Left renal cortex interstitium (tissue), 4 donors: ENCODE results near the gene P2RX5. TPM values are rescaled to one million over a fixed set of nuclear protein-coding genes. Genes with fewer than 3 reads are reported as not detected.
"Not testable (repeated sequence)": the region's sequence is repeated elsewhere in the genome, so short reads cannot be mapped to it uniquely, and the experiment has no call there.

ENCODE experiments used
- DNase-seq, 4 donors: peaks; one replicate each; pipeline ENCODE4 v3.0.0-alpha.2; 2013; ENCODE audit warnings: low read depth in 4 of 4, low spot score in 2 of 4, missing footprints in 1 of 4
- polyA plus RNA-seq, 4 donors: library from polyadenylated mRNA; unstranded; fragments of 120-200 nt; gene quantifications; one replicate each; pipeline ENCODE4 v1.2.1, GENCODE V29; 2013; ENCODE audit not compliant: insufficient read length in 4 of 4

P2RX5 gene
- polyA plus RNA-seq, 4 donors, result 0.76 to 1.8 (median 1.6) TPM

GRCh38 chr17:3715296-3715695 lies 19.3 kb upstream of the P2RX5 start:
- DNase-seq, result no peak

- DNase-seq, result no peak
Measured at GRCh38 chr17:3712811-3713463, 17.0 kb upstream of the P2RX5 start.

GRCh38 chr17:3710951-3711383 lies 15.0 kb upstream of the P2RX5 start:
- DNase-seq, result no peak

- no peak for DNase-seq
Measured at GRCh38 chr17:3708366-3708765, 12.4 kb upstream of the P2RX5 start.

- DNase-seq, result not testable (repeated sequence)
Measured at GRCh38 chr17:3705718-3705984, 9.7 kb upstream of the P2RX5 start.

GRCh38 chr17:3704931-3705717 lies 9.2 kb upstream of the P2RX5 start:
- no peak for DNase-seq

- not testable (repeated sequence) for DNase-seq
Measured at GRCh38 chr17:3702041-3702539, 6.1 kb upstream of the P2RX5 start.

GRCh38 chr17:3699951-3700350 lies 4.0 kb upstream of the P2RX5 start:
- DNase-seq, result no peak

- no peak for DNase-seq
Measured at GRCh38 chr17:3698139-3698538, 2.2 kb upstream of the P2RX5 start.

GRCh38 chr17:3697103-3697476 lies 1.1 kb upstream of the P2RX5 start:
- no peak for DNase-seq

GRCh38 chr17:3695129-3695722 lies 729 bp downstream of the P2RX5 start:
- no peak for DNase-seq

GRCh38 chr17:3693829-3694231 lies 2.1 kb downstream of the P2RX5 start:
- no peak for DNase-seq

GRCh38 chr17:3693141-3693540 lies 2.8 kb downstream of the P2RX5 start:
- no peak for DNase-seq

- no peak for DNase-seq
Measured at GRCh38 chr17:3692346-3692745, 3.6 kb downstream of the P2RX5 start.

- no peak for DNase-seq
Measured at GRCh38 chr17:3691617-3692067, 4.3 kb downstream of the P2RX5 start.

GRCh38 chr17:3690094-3690715 lies 5.8 kb downstream of the P2RX5 start:
- DNase-seq, result no peak

GRCh38 chr17:3689262-3690093 lies 6.5 kb downstream of the P2RX5 start:
- no peak for DNase-seq

- DNase-seq, result no peak
Measured at GRCh38 chr17:3688852-3689261, 7.1 kb downstream of the P2RX5 start.

GRCh38 chr17:3688027-3688553 lies 7.9 kb downstream of the P2RX5 start:
- DNase-seq, result no peak

GRCh38 chr17:3685174-3685573 lies 10.8 kb downstream of the P2RX5 start:
- DNase-seq, result no peak
